ENCODE data around the gene RAF1. TPM values are rescaled to one million over a fixed set of nuclear protein-coding genes. Genes with fewer than 3 reads are reported as not detected.
A peak's percentile ranks its signal among the peaks of the same experiment; 100 is the strongest.

The RAF1 gene
- total RNA-seq, 4 donors from 2014 or later: 212 to 346 (median 246) TPM

GRCh38 chr3:12692444-12692843 is 28.5 kb upstream of the RAF1 start:
- no peaks in the 10 kb centered on the region for H3K9me3 ChIP-seq
- TF ChIP-seq POLR2A (IDR thresholded peaks at IDR 0.05): no peak
- no peak for TF ChIP-seq CTCF (IDR thresholded peaks at IDR 0.05 in 4 of 5, conservative IDR thresholded peaks at IDR 0.05 in 1 of 5)
- H3K4me3 ChIP-seq: no peak overlapping the region
- H3K4me1 ChIP-seq: peaks cover 10 to 16% of the 10 kb centered on the region in 2 donors
- intact Hi-C loops (cut with DNase I; ENCODE audit: low total_unique reads) (no loop called here), in situ Hi-C loops (cut with MboI; ENCODE audit: low sequenced_read_pairs in 4 of 4) (no loop called here)
- peak overlapping the region; percentile 10 to 93 (median 89) for H3K27ac ChIP-seq
- DNase-seq (no peak), ATAC-seq (no peak)
- no peaks in the 10 kb centered on the region for H3K36me3 ChIP-seq
- no peaks in the 10 kb centered on the region for H3K27me3 ChIP-seq

GRCh38 chr3:12689997-12690711 is 26.2 kb upstream of the RAF1 start:
- H3K27me3 ChIP-seq: no peaks in the 10 kb centered on the region
- no peak for TF ChIP-seq CTCF (IDR thresholded peaks at IDR 0.05 in 4 of 5, conservative IDR thresholded peaks at IDR 0.05 in 1 of 5)
- no peak for TF ChIP-seq POLR2A (IDR thresholded peaks at IDR 0.05)
- H3K36me3 ChIP-seq: no peaks in the 10 kb centered on the region
- H3K4me1 ChIP-seq: peaks cover 9 to 14% of the 10 kb centered on the region in 2 donors
- peak overlapping the region in 2 of 4 donors; percentile 41 to 93 for H3K27ac ChIP-seq
- no peaks in the 10 kb centered on the region for H3K9me3 ChIP-seq
- intact Hi-C loops (cut with DNase I; ENCODE audit: low total_unique reads) (no loop called here), in situ Hi-C loops (cut with MboI; ENCODE audit: low sequenced_read_pairs in 4 of 4) (no loop called here)
- no peak for ATAC-seq
- H3K4me3 ChIP-seq: no peak overlapping the region
- no peak for DNase-seq

- no peak for DNase-seq
- intact Hi-C loops (cut with DNase I; ENCODE audit: low total_unique reads) (no loop called here), in situ Hi-C loops (cut with MboI; ENCODE audit: low sequenced_read_pairs in 4 of 4) (no loop called here)
- Histone ChIP-seq H3K9me3 (no peaks in the 10 kb centered on the region), H3K27me3 (no peaks in the 10 kb centered on the region), H3K4me3 (no peak overlapping the region), H3K4me1 (no peaks in the 10 kb centered on the region), H3K36me3 (no peaks in the 10 kb centered on the region), H3K27ac (no peak overlapping the region)
- ATAC-seq: no peak
- TF ChIP-seq CTCF (IDR thresholded peaks at IDR 0.05 in 4 of 5, conservative IDR thresholded peaks at IDR 0.05 in 1 of 5): no peak
These were observed 24.0 kb upstream of the RAF1 start for GRCh38 chr3:12687948-12688347.

GRCh38 chr3:12686096-12686495 is 22.2 kb upstream of the RAF1 start:
- no peak for TF ChIP-seq CTCF (IDR thresholded peaks at IDR 0.05 in 4 of 5, conservative IDR thresholded peaks at IDR 0.05 in 1 of 5)
- no peak for TF ChIP-seq POLR2A (IDR thresholded peaks at IDR 0.05)
- DNase-seq (no peak), ATAC-seq (no peak)
- Histone ChIP-seq H3K27ac (no peak overlapping the region), H3K36me3 (no peaks in the 10 kb centered on the region), H3K4me3 (no peak overlapping the region), H3K27me3 (no peaks in the 10 kb centered on the region), H3K4me1 (peaks cover 3 to 6% of the 10 kb centered on the region in 2 donors), H3K9me3 (no peaks in the 10 kb centered on the region)
- in situ Hi-C loops (cut with MboI; ENCODE audit: low sequenced_read_pairs in 4 of 4): no loop called here
- intact Hi-C loops (cut with DNase I; ENCODE audit: low total_unique reads): no loop called here
